A673 (cell line): ENCODE measurements around the gene SH3RF3.

Experiments used
- EZH2 ChIP-seq: fragments of 200-600 bp; sonication (generic); IDR thresholded peaks from 2 replicates; pipeline ENCODE4 v1.6.1; 2017; ENCODE audit warnings: borderline replicate concordance, low read depth, mild to moderate bottlenecking, mixed read lengths, antibody characterized with exemption, low read length; ENCODE audit not compliant: poor library complexity, severe bottlenecking
- TF ChIP-seq, protein P1 (sequence below): fragments of 300-800, 200-600 bp; sonication (generic); conservative IDR thresholded peaks from 2 replicates; pipeline ENCODE4 v1.5.1; 2017; ENCODE audit warnings: low read depth, mild to moderate bottlenecking, antibody characterized with exemption, low read length, moderate library complexity, mixed read lengths

GRCh38 chr2:109447251-109447661 lies 318.3 kb downstream of the SH3RF3 start:
- TF ChIP-seq EZH2 = no peak
- TF ChIP-seq, protein P1, sequence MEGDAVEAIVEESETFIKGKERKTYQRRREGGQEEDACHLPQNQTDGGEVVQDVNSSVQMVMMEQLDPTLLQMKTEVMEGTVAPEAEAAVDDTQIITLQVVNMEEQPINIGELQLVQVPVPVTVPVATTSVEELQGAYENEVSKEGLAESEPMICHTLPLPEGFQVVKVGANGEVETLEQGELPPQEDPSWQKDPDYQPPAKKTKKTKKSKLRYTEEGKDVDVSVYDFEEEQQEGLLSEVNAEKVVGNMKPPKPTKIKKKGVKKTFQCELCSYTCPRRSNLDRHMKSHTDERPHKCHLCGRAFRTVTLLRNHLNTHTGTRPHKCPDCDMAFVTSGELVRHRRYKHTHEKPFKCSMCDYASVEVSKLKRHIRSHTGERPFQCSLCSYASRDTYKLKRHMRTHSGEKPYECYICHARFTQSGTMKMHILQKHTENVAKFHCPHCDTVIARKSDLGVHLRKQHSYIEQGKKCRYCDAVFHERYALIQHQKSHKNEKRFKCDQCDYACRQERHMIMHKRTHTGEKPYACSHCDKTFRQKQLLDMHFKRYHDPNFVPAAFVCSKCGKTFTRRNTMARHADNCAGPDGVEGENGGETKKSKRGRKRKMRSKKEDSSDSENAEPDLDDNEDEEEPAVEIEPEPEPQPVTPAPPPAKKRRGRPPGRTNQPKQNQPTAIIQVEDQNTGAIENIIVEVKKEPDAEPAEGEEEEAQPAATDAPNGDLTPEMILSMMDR = no peak
